Tibial nerve (tissue), 4 donors: ENCODE measurements around the gene CMAS. TPM values are rescaled to one million over a fixed set of nuclear protein-coding genes. Genes with fewer than 3 reads are reported as not detected.

Experiments
- DNase-seq, 2 donors: peaks; one replicate each; pipeline ENCODE4 v3.0.0-alpha.2; 2019; ENCODE audit warnings: low spot score in 2 of 2
- H3K27ac ChIP-seq, 4 donors: fragments of 200-600 bp; sonication (generic) in 3 of 4; one replicate each; pipeline ENCODE4 v1.5.1; 2017 to 2019; ENCODE audit warnings: mild to moderate bottlenecking in 1 of 4
- H3K27me3 ChIP-seq, 2 donors: fragments of 200-600 bp; sonication (generic) in 1 of 2; one replicate each; pipeline versions ENCODE4 v1.5.1 to v1.6.0; 2017 to 2019
- H3K36me3 ChIP-seq, 3 donors: fragments of 200-600 bp; sonication (generic); one replicate each; pipeline ENCODE4 v1.5.1; 2018 to 2019
- H3K4me1 ChIP-seq, 4 donors: fragments of 200-600 bp; sonication (generic) in 3 of 4; one replicate each; pipeline ENCODE4 v1.5.1; 2017 to 2019
- H3K4me3 ChIP-seq, 4 donors: fragments of 200-600 bp; sonication (generic) in 3 of 4; one replicate each; pipeline ENCODE4 v1.5.1; 2017 to 2019; ENCODE audit warnings: mild to moderate bottlenecking in 1 of 4, moderate library complexity in 1 of 4
- H3K9me3 ChIP-seq, 4 donors: fragments of 200-600 bp; sonication (generic) in 3 of 4; one replicate each; pipeline ENCODE4 v1.5.1; 2017 to 2019
- CTCF ChIP-seq, 5 experiments: fragments of 200-600 bp in 3 of 5; fragments of 450-650 bp in 2 of 5; sonication (generic) in 3 of 5; IDR thresholded peaks; one replicate each; pipeline ENCODE4 v1.5.1; 2016 to 2019; ENCODE audit warnings: antibody characterized with exemption in 5 of 5, mild to moderate bottlenecking in 3 of 5, moderate library complexity in 2 of 5
- EP300 ChIP-seq, 2 donors: sonication (generic); formaldehyde crosslinking; IDR thresholded peaks; one replicate each; pipeline ENCODE4 v1.6.1; 2017; ENCODE audit warnings: antibody characterized with exemption in 2 of 2, mild to moderate bottlenecking in 1 of 2
- POLR2A ChIP-seq, 2 donors: fragments of 450-650 bp; IDR thresholded peaks; one replicate each; pipeline ENCODE4 v1.6.1; 2017; ENCODE audit warnings: antibody characterized with exemption in 2 of 2, mild to moderate bottlenecking in 2 of 2, moderate library complexity in 2 of 2
- WGBS, 2 donors: methylation state at CpG; one replicate each; pipeline ENCODE4 v1.1.5; 2018; 5-methylcytosine and 5-hydroxymethylcytosine counted together
- total RNA-seq, 4 donors: library from RNA; depleted of rRNA; stranded (reverse); fragments of >200 nt; gene quantifications; one replicate each; pipeline ENCODE4 v1.1.0, GENCODE V29; 2016

Gene CMAS
- total RNA-seq, 4 donors from 2014 or later, result 16.3 to 33.4 (median 21.5) TPM

DNA sequence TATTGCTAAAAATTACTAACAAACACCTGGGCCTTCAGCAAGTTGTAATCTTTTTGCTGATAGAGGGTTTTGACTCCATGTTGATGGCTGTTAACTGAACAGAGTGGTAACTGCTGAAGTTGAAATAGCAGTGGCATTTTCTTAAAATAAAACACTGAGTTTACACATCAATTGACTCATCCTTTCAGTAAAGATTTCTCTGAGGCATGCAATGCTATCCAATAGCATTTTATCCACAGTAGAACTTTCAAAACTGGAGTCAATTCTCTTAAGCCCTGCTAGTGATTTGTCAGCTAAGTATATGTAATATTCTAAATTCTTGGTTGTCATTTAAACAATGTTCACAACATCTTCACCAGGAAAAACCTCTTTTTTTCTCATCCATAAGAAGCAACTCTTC lies 59.5 kb downstream of the CMAS start:
- Histone ChIP-seq H3K27ac (no peak overlapping the region), H3K27me3 (no peaks in the 10 kb centered on the region), H3K9me3 (no peaks in the 10 kb centered on the region), H3K4me1 (peaks cover 0 to 10% (median 0%) of the 10 kb centered on the region in 4 donors), H3K4me3 (no peak overlapping the region), H3K36me3 (no peaks in the 10 kb centered on the region)
- TF ChIP-seq CTCF (IDR thresholded peaks at IDR 0.05), result no peak
- TF ChIP-seq EP300 (IDR thresholded peaks at IDR 0.05), result no peak
- TF ChIP-seq POLR2A (IDR thresholded peaks at IDR 0.05), result no peak
- no peak for DNase-seq

DNA sequence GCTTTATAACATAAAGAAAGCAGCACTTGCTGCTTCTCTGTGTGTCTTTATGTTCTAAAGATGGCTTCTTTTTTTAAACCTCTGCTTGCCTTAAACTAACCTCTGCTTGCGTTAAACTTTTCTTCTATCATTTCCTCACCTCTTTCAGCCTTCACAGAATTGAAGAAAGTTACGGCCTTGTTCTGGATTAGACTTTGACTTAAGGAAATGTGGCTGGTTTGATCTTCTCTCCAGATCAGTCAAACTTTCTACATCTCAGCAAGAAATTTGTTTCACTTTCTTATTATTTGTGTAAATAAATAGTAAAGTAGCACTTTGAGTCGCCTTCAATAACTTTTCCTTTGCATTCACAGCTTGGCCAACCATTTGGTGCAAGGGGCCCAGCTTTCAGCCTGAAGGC lies 64.2 kb downstream of the CMAS start:
- WGBS, 2 donors, result 63 to 73% methylated on average over 3 of the region's 3 CpGs
- H3K4me3 ChIP-seq, result no peak overlapping the region
- no peaks in the 10 kb centered on the region for H3K9me3 ChIP-seq
- TF ChIP-seq EP300 (IDR thresholded peaks at IDR 0.05), result no peak
- TF ChIP-seq POLR2A (IDR thresholded peaks at IDR 0.05), result no peak
- TF ChIP-seq CTCF (IDR thresholded peaks at IDR 0.05), result no peak
- H3K36me3 ChIP-seq, result no peaks in the 10 kb centered on the region
- no peak for DNase-seq
- H3K27me3 ChIP-seq, result no peaks in the 10 kb centered on the region
- H3K4me1 ChIP-seq, result no peaks in the 10 kb centered on the region
- H3K27ac ChIP-seq, result no peak overlapping the region

Other genes with a start within 250 kb of the CMAS start
- 10 to 100 TPM; 12.5 to 41.6 (median 27.3) TPM for gene ABCC9, start 104.8 kb upstream of the CMAS start, total RNA-seq